Caco-2 (cell line): ENCODE measurements around the gene P2RX7. TPM values are rescaled to one million over a fixed set of nuclear protein-coding genes. Genes with fewer than 3 reads are reported as not detected.

Source experiments
- BruUV-seq: library from RNA; stranded (reverse); fragments of 400-500 nt; replicated peaks from 2 replicates; lab custom pipeline; 2021; lab: Mats Ljungman, UMichigan
- CTCF ChIA-PET: fragments of 300-600 bp; sonication (Branson Sonifier 250); formaldehyde crosslinking; loops from one replicate; lab custom pipeline; 2022; ENCODE audit warnings: antibody characterized with exemption; lab: Charles Lee
- POLR2A ChIA-PET: fragments of 300-600 bp; sonication (Branson Sonifier 250); formaldehyde crosslinking; loops from one replicate; lab custom pipeline; 2022; ENCODE audit warnings: antibody characterized with exemption; lab: Charles Lee
- DNase-seq, 2 experiments: peaks; one replicate each; pipeline versions ENCODE4 v3.0.0 to v3.0.0-alpha.2; 2020 to 2022
- H3K27me3 ChIP-seq: replicated peaks from 2 replicates; pipeline ENCODE4 v1.6.0; 2011; ENCODE audit warnings: low read length; ENCODE audit not compliant: control insufficient read depth, insufficient read depth
- H3K36me3 ChIP-seq: 2 replicates; pipeline ENCODE4 v1.5.1; 2011; ENCODE audit warnings: low read length; ENCODE audit not compliant: control insufficient read depth, insufficient read depth
- H3K4me1 ChIP-seq: fragments of 250-450 bp; sonication (Bioruptor Pico); 2 replicates; pipeline ENCODE4 v1.5.1; 2020; ENCODE audit warnings: mild to moderate bottlenecking
- H3K4me3 ChIP-seq: 2 replicates; pipeline ENCODE4 v1.5.1; 2011; ENCODE audit warnings: low read depth, mild to moderate bottlenecking, control low read depth, low read length
- H3K9me3 ChIP-seq: fragments of 250-450 bp; sonication (Bioruptor Pico); 2 replicates; pipeline ENCODE4 v1.5.1; 2020; ENCODE audit warnings: mild to moderate bottlenecking, moderate library complexity
- H3K27ac Mint-ChIP-seq: one replicate; pipeline ENCODE4 v1.8.0; 2022; ENCODE audit warnings: mixed read lengths; ENCODE audit not compliant: unreplicated experiment
- H3K27me3 Mint-ChIP-seq: one replicate; pipeline ENCODE4 v1.8.0; 2022; ENCODE audit warnings: mixed read lengths; ENCODE audit not compliant: insufficient read depth, unreplicated experiment
- H3K36me3 Mint-ChIP-seq: one replicate; pipeline ENCODE4 v1.8.0; 2022; ENCODE audit warnings: mild to moderate bottlenecking, mixed read lengths; ENCODE audit not compliant: insufficient read depth, unreplicated experiment
- H3K4me1 Mint-ChIP-seq: one replicate; pipeline ENCODE4 v1.8.0; 2022; ENCODE audit warnings: low read depth, mixed read lengths; ENCODE audit not compliant: unreplicated experiment
- H3K4me3 Mint-ChIP-seq: one replicate; pipeline ENCODE4 v1.8.0; 2022; ENCODE audit warnings: mild to moderate bottlenecking, moderate library complexity, mixed read lengths; ENCODE audit not compliant: unreplicated experiment
- H3K9me3 Mint-ChIP-seq: one replicate; pipeline ENCODE4 v1.8.0; 2022; ENCODE audit warnings: mixed read lengths; ENCODE audit not compliant: unreplicated experiment
- CTCF ChIP-seq, 2 experiments: fragments of 200-600 bp in 1 of 2; IDR thresholded peaks; 1 replicate in 1 of 2; 2 replicates in 1 of 2; pipeline versions ENCODE4 v1.5.1 to v1.8.0; 2011 to 2022; ENCODE audit warnings: antibody characterized with exemption in 1 of 2, control low read depth in 1 of 2, inconsistent platforms in 1 of 2, low read depth in 1 of 2, low read length in 1 of 2, mild to moderate bottlenecking in 1 of 2, moderate library complexity in 1 of 2; ENCODE audit not compliant: insufficient read depth in 1 of 2, severe bottlenecking in 1 of 2, unreplicated experiment in 1 of 2
- intact Hi-C: fragments of 100-400 bp; cut with micrococcal nuclease; formaldehyde crosslinking; loops from one replicate; pipeline ENCODE4 v1.10.0; 2022; ENCODE audit not compliant: unreplicated experiment
- total RNA-seq: library from RNA; stranded (reverse); gene quantifications from 2 replicates; pipeline ENCODE4 v1.2.3, GENCODE V29; 2022

Gene P2RX7
- total RNA-seq, 1 experiment from 2014 or later: not detected

GRCh38 chr12:121233628-121234020, 100.9 kb downstream of the P2RX7 start:
- ChIA-PET CTCF (no interaction called here), POLR2A (no interaction called here)
- peaks cover 6% of the 10 kb centered on the region for H3K4me1 Mint-ChIP-seq
- Histone ChIP-seq H3K4me1 (peaks cover 19% of the 10 kb centered on the region), H3K9me3 (no peaks in the 10 kb centered on the region), H3K27me3 (no peaks in the 10 kb centered on the region), H3K36me3 (peaks cover 3% of the 10 kb centered on the region), H3K4me3 (no peak overlapping the region)
- no peak for TF ChIP-seq CTCF (IDR thresholded peaks at IDR 0.05; ENCODE audit: insufficient read depth in 1 of 2, low read depth in 1 of 2, low read length in 1 of 2, severe bottlenecking in 1 of 2, unreplicated experiment in 1 of 2)
- intact Hi-C loops: loop anchor here (5.0 kb wide), 1 partner anchor 171 kb away; no protein-coding TSS in a partner anchor
- no peak overlapping the region for H3K4me3 Mint-ChIP-seq
- H3K27me3 Mint-ChIP-seq: no peaks in the 10 kb centered on the region
- no peak for DNase-seq
- no peak overlapping the region for H3K27ac Mint-ChIP-seq
- H3K9me3 Mint-ChIP-seq: no peaks in the 10 kb centered on the region
- peaks cover 48% of the 10 kb centered on the region for H3K36me3 Mint-ChIP-seq
- BruUV-seq: TSS peak; percentile 20

- no peak overlapping the region for H3K4me3 Mint-ChIP-seq
- no peak for TF ChIP-seq CTCF (IDR thresholded peaks at IDR 0.05; ENCODE audit: insufficient read depth in 1 of 2, low read depth in 1 of 2, low read length in 1 of 2, severe bottlenecking in 1 of 2, unreplicated experiment in 1 of 2)
- no peaks in the 10 kb centered on the region for H3K27me3 ChIP-seq
- no peak overlapping the region for H3K4me3 ChIP-seq
- H3K9me3 Mint-ChIP-seq: no peaks in the 10 kb centered on the region
- H3K4me1 Mint-ChIP-seq: no peaks in the 10 kb centered on the region
- no peaks in the 10 kb centered on the region for H3K4me1 ChIP-seq
- peaks cover 63% of the 10 kb centered on the region for H3K36me3 Mint-ChIP-seq
- ChIA-PET POLR2A (no interaction called here), CTCF (no interaction called here)
- no peak overlapping the region for H3K27ac Mint-ChIP-seq
- BruUV-seq: no TSS peak
- H3K27me3 Mint-ChIP-seq: no peaks in the 10 kb centered on the region
- intact Hi-C loops: no loop called here
- no peaks in the 10 kb centered on the region for H3K9me3 ChIP-seq
- DNase-seq: no peak
- no peaks in the 10 kb centered on the region; the same call in 1 of the 2 replicates for H3K36me3 ChIP-seq
Observed at GRCh38 chr12:121236776-121237175, 104.1 kb downstream of the P2RX7 start.

- BruUV-seq: no TSS peak
- peaks cover 58% of the 10 kb centered on the region for H3K36me3 Mint-ChIP-seq
Observed at GRCh38 chr12:121237415-121237814, 104.7 kb downstream of the P2RX7 start.

More at GRCh38 chr12:121237415-121237814, 104.7 kb downstream of the P2RX7 start:
- no peak for DNase-seq
- no peak for TF ChIP-seq CTCF (IDR thresholded peaks at IDR 0.05; ENCODE audit: insufficient read depth in 1 of 2, low read depth in 1 of 2, low read length in 1 of 2, severe bottlenecking in 1 of 2, unreplicated experiment in 1 of 2)
- no peaks in the 10 kb centered on the region for H3K9me3 ChIP-seq
- Mint-ChIP-seq H3K27me3 (no peaks in the 10 kb centered on the region), H3K4me3 (no peak overlapping the region), H3K9me3 (no peaks in the 10 kb centered on the region), H3K27ac (no peak overlapping the region), H3K4me1 (no peaks in the 10 kb centered on the region)
- CTCF ChIA-PET: no interaction called here
- POLR2A ChIA-PET: no interaction called here
- no peaks in the 10 kb centered on the region for H3K27me3 ChIP-seq
- intact Hi-C loops: no loop called here
- no peak overlapping the region for H3K4me3 ChIP-seq
- no peaks in the 10 kb centered on the region for H3K4me1 ChIP-seq
- H3K36me3 ChIP-seq: no peaks in the 10 kb centered on the region; the same call in 1 of the 2 replicates

Other genes starting within 250 kb of the P2RX7 start
- gene SPPL3, start 228.5 kb upstream of the P2RX7 start, total RNA-seq: 63.4 and 65.6 TPM in 2 replicates
- 37.1 and 41.2 TPM in 2 replicates for gene HNF1A, start 154.3 kb upstream of the P2RX7 start, total RNA-seq
- gene C12orf43, start 116.4 kb upstream of the P2RX7 start, total RNA-seq: 19.3 and 22.1 TPM in 2 replicates
- gene OASL, start 93.6 kb upstream of the P2RX7 start, total RNA-seq: 0.11 and 0.35 TPM in 2 replicates
- 40.4 and 44.7 TPM in 2 replicates for gene P2RX4, start 77.3 kb downstream of the P2RX7 start, total RNA-seq
- 26.9 and 31.0 TPM in 2 replicates for gene CAMKK2, start 163.8 kb downstream of the P2RX7 start, total RNA-seq
- gene ANAPC5, start 219.5 kb downstream of the P2RX7 start, total RNA-seq: 106 and 115 TPM in 2 replicates